Activated CD4-positive, alpha-beta T cell treated with anti-CD3 and anti-CD28 coated beads for 1 hour (primary cell): ENCODE results near the gene CD9.
"Not testable (repeated sequence)": the region's sequence is repeated elsewhere in the genome, so short reads cannot be mapped to it uniquely, and the experiment has no call there.

Source experiments
- DNase-seq: peaks from one replicate; pipeline ENCODE4 v3.0.0-alpha.2; 2020

Gene CD9

GRCh38 chr12:6199531-6200255 is 507 bp upstream of the CD9 start:
- DNase-seq, result no peak

- no peak for DNase-seq
These were observed 1.0 kb downstream of the CD9 start for GRCh38 chr12:6201213-6201608.

- DNase-seq, result no peak
These were observed 1.6 kb downstream of the CD9 start for GRCh38 chr12:6201826-6202225.

DNA sequence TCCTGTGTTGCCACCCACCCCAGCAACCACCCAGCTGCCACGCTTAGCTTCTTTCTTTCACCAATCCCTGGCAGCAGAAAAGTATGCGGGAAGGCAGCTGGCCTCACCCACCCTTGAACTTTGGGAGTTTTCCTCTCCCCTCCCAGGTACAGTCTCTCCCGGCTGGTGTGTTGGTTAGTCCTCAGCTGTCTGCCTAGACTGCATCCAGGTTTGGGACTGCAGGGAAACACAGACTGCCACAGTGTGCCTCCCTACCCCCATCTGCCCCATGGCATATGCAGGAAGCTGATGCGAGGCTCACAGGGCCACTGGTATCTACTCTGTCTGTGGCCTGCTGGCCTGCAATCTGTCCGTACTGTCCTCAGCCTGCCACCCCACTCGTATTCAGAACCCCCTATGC is 2.1 kb downstream of the CD9 start:
- DNase-seq, result no peak

DNA sequence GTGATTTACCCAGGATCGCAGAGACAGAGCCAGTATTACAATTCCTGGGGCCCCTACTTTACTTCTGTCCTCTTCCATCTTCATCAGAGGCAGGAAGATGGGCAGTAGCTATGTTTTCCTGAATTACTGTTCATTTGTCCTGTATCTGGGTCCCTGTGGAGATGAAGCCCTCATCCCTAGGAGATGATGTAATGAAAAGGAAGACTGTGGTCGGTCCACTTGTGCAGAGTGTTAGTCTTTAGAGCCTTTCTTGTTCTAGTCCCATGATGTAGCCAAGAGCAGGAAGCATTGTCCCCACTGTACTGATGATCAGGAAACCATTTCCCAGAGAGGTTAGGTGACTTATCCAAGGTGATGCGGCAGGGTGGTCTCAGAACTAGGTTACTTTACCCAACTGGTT is 2.6 kb downstream of the CD9 start:
- DNase-seq, result no peak

GRCh38 chr12:6203601-6204000 is 3.4 kb downstream of the CD9 start:
- DNase-seq, result no peak

- no peak for DNase-seq
These were observed 4.4 kb downstream of the CD9 start for GRCh38 chr12:6204533-6205143.

DNA sequence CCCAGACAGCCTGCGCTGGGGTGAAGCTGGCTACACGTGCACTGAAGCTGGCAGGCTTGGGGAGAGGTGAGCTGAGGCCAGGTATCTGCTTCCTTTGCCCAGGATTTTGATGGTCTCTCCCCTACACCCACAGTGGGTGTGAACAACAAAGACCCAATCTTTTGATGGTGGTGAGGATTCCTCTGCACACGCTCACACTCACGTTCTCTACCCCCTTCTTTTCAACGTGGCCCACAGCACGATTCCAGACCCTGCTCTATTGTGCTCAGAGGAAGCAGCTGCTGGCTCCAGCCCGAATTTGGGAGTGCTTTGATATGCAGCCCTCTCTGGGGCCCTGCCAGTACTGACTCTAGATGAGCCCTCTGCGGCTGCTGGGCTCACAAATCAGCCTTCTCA is 4.9 kb downstream of the CD9 start:
- DNase-seq, result no peak

DNA sequence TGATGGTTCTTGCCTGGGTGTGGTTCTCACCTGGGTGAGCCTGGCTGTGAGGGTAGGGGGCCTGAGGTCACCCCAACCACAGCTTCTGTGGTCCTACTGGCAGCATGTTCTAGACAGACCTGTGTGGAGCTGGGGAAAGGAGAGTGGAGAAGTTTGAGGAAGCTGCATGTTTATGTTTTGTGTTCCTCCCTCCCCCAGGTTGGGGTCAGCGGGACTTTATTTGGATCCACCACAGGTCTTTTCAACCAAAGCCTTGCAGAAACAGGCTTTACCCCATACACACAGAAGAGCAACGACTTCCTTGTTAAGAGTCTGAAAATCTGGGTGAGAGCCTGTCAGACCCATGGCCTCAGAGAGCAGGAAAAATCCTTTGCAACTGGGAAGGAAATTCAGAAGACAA is 5.6 kb downstream of the CD9 start:
- no peak for DNase-seq

GRCh38 chr12:6206327-6206726 is 6.1 kb downstream of the CD9 start:
- no peak for DNase-seq

GRCh38 chr12:6207259-6207925 is 7.2 kb downstream of the CD9 start:
- DNase-seq, result no peak

DNA sequence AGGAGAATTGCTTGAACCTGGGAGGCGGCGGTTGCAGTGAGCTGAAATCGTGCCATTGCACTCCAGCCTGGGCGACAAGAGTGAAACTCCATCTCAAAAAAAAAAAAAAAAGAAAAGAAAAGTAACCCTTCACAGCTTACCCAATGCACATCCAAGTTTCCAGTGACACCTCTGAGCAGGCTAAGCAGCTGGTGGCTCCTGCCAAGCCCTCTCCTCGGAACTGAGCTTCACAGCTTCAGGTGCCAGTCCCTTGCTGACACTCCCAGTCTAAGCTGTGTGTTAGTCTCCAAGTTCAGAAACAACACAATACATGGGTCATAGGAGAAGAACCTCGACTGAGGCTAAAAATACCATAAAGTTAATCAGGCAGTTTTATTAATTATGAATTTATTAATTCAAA is 7.9 kb downstream of the CD9 start:
- DNase-seq, result no peak

DNA sequence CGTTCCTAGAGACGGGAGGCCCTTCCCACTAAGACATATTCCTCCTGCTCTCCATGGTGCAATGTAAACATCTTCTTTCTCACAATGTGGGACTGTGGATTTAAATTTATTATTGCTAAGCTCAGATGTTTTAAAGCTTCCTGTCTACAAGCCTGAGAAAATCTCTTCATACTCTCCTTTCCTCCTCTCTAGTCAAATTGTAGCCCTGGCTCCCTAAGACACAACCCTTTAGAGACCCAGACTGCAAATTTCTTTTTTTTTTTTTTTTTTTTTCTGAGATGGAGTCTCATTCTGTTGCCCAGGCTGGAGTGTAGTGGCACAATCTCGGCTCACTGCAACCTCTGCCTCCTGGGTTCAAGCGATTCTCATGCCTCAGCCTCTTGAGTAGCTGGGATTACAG is 9.2 kb downstream of the CD9 start:
- not testable (repeated sequence) for DNase-seq

DNA sequence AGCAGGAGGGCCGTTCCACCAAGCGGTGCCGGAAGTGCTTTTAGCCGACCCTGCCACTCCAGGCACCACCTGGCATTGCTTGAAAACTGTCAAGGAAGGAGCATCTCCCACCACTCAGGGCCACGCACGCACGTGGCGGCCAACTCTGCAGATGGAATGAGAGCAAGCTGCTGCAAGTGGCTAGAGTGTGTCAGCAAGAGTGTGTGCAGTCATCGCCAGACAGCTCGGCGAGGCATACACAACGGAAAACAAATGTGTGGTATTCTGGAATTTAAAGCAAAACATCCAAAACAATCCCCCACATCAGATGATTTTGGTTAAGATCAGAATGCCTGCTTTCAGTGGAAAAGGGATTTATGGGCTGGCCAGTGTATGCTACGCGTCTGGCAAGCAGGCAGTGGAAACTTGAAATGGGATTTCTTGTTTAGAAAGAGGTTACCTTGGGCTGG is 11.2 kb downstream of the CD9 start:
- no peak for DNase-seq

DNA sequence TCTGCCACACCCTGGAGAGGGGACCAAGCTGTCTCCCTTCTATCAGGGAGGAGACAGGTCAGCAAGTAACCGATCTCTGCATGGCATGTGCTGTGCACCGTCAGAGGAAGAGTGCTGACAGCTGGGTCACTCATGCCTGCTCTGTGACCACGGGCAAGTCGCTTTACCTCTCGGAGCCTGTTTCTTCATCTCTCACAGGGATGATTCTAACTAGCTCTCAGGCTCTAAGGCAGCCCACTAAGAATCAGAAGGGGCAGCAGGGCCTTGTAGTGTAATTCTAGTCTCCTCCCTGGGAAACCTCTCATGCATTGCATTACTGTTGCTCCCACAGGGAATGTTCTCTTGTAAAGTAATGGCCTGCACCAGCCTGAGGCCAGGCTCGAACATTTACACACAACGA is 11.9 kb downstream of the CD9 start:
- no peak for DNase-seq

GRCh38 chr12:6213969-6214368 is 13.8 kb downstream of the CD9 start:
- no peak for DNase-seq

- DNase-seq, result no peak
These were observed 14.4 kb downstream of the CD9 start for GRCh38 chr12:6214633-6215032.

- no peak for DNase-seq
These were observed 15.1 kb downstream of the CD9 start for GRCh38 chr12:6215120-6215807.

- DNase-seq, result no peak
These were observed 15.8 kb downstream of the CD9 start for GRCh38 chr12:6215932-6216494.

- DNase-seq, result no peak
These were observed 16.4 kb downstream of the CD9 start for GRCh38 chr12:6216581-6216980.

DNA sequence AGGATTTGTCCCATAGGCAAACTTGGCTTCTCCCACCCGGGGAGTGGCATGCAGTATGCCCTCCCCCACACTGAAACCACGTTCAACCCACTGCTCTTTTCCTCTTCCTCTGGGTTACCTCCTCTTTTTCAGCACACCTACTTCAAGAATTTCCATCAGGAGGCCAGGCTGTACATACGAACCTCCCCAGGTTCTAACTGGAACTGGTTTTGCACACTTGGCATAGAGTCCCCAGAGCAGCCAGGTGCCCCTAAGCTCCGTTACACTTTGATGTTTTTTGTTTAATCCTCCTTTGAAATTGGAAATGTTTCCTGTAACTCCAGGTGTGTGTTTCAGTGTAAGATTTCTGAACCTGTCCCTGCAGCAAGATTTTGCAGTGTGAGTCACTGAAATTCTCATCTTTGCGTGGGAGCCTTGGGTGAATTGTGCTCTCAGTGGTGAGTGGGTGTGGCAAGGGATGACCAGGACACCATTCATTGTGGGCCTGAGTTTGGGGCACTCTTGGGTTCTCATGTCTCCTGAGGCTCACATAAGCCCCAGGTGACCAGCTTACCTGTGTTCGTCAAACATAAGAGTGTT is 18.2 kb downstream of the CD9 start:
- no peak for DNase-seq

DNA sequence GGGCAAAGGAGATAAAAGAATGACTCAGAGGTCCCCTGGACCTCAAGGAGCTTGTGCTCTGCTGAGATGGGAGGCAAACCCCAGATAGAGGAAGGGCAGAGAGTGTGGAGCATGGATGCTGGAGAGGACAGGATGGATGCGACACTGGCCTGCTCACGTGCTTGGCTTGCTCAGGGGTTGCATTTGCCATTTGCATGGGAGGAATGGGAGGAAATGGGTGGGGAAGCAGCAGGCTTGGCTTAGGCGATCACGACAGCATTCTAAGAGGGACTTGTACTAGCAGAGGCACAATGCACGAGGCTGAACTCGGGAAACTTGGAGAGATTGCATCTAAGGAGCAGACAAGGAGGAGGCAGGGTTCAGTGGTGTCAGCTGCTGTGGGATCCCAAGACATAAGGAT is 19.8 kb downstream of the CD9 start:
- no peak for DNase-seq

DNA sequence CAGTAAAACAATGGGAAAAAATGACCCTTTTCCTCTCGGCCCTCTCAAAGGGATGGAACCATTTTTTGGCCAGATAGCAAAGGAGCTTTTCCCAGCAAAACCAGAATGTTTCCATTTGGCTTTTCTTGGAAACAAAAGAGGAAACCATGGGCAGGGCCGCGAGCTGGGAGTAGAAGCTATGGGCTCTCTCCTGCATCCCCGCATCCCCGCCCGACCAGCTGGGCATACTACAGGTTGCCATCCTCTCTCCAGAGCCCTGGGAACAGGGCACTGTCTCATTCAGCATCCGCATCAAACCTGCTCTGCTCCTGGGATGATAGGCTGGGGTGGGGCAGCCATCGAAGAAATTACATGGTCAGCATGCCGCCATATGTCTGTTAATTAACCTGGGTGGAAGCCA is 20.9 kb downstream of the CD9 start:
- no peak for DNase-seq
